Erythroblast (primary cell): ENCODE data around the gene AOAH.

Experiments
- GATA1 ChIP-seq: IDR thresholded peaks from 2 replicates; pipeline ENCODE4 v1.6.1; 2011; ENCODE audit warnings: low read depth, mild to moderate bottlenecking, control low read depth, low read length, moderate library complexity
- POLR2A ChIP-seq: IDR thresholded peaks from 2 replicates; pipeline ENCODE4 v1.6.1; 2011; ENCODE audit warnings: mild to moderate bottlenecking, low read length

GRCh38 chr7:36673703-36674102 is 50.6 kb downstream of the AOAH start:
- TF ChIP-seq POLR2A (no peak), GATA1 (no peak)
